Natural killer cell treated with Interleukin-12 subunit alpha and Interleukin-12 subunit beta and Interleukin-15 and Interleukin-18, amount 100 ng/mL, for 72 hours (primary cell): ENCODE results near the gene TOM1L1. TPM values are rescaled to one million over a fixed set of nuclear protein-coding genes. Genes with fewer than 3 reads are reported as not detected.
A peak's percentile ranks its signal among the peaks of the same experiment; 100 is the strongest.
"Not testable (repeated sequence)": the region's sequence is repeated elsewhere in the genome, so short reads cannot be mapped to it uniquely, and the experiment has no call there.

ENCODE experiments used
- ATAC-seq, 2 donors: fragments of 150-1000 bp; cut with Tn5 transposase in 1 of 2; sonication (Bioruptor Pico), chemical (Tn5 transposase) in 1 of 2; 2 replicates each; pipeline ENCODE4 v1.10.0; 2021
- DNase-seq: peaks from one replicate; pipeline ENCODE4 v3.0.0; 2022; ENCODE audit warnings: low spot score
- H3K27ac Mint-ChIP-seq, 2 donors: 1 replicate in 1 of 2; 2 replicates in 1 of 2; pipeline ENCODE4 v1.8.0; 2022; ENCODE audit warnings: mixed read lengths in 2 of 2, mild to moderate bottlenecking in 1 of 2, moderate library complexity in 1 of 2
- H3K27me3 Mint-ChIP-seq, 2 donors: 1 replicate in 1 of 2; 2 replicates in 1 of 2; pipeline ENCODE4 v1.8.0; 2022; ENCODE audit warnings: mixed read lengths in 2 of 2
- H3K36me3 Mint-ChIP-seq: one replicate; pipeline ENCODE4 v1.8.0; 2022; ENCODE audit warnings: mixed read lengths
- H3K4me1 Mint-ChIP-seq, 2 donors: 1 replicate in 1 of 2; 2 replicates in 1 of 2; pipeline ENCODE4 v1.8.0; 2022; ENCODE audit warnings: low read depth in 2 of 2, mixed read lengths in 2 of 2, mild to moderate bottlenecking in 1 of 2
- H3K4me3 Mint-ChIP-seq: one replicate; pipeline ENCODE4 v1.8.0; 2022; ENCODE audit warnings: mixed read lengths
- H3K9me3 Mint-ChIP-seq: 2 replicates; pipeline ENCODE4 v1.8.0; 2022; ENCODE audit warnings: mixed read lengths
- total RNA-seq, 2 donors: library from RNA; stranded (reverse); gene quantifications; one replicate each; pipeline ENCODE4 v1.2.3, GENCODE V29; 2022

The TOM1L1 gene
- total RNA-seq = not detected

GRCh38 chr17:54900457-54901229 lies at the start of gene TOM1L1:
Gene TOM1L1 (plus strand): TSS chr17:54900852. CDS start chr17:54900866, 14 bp downstream.
- Mint-ChIP-seq H3K27ac (no peak within 1 kb of the TSS), H3K4me1 (no peaks in the 10 kb centered on the region)

GRCh38 chr17:54859187-54859586 lies 41.5 kb upstream of the TOM1L1 start:
- H3K4me1 Mint-ChIP-seq = no peaks in the 10 kb centered on the region
- H3K27ac Mint-ChIP-seq = no peak overlapping the region
- H3K9me3 Mint-ChIP-seq = peaks cover 4% of the 10 kb centered on the region
- H3K4me3 Mint-ChIP-seq = no peak overlapping the region
- H3K27me3 Mint-ChIP-seq = peaks cover 0 to 3% of the 10 kb centered on the region in 2 donors
- H3K36me3 Mint-ChIP-seq = no peaks in the 10 kb centered on the region
- ATAC-seq (no peak), DNase-seq (no peak)

More at GRCh38 chr17:54900457-54901229, at the start of gene TOM1L1:
- peaks cover 32 to 38% of the 10 kb centered on the region in 2 donors for H3K27me3 Mint-ChIP-seq
- H3K4me3 Mint-ChIP-seq = no peak within 1 kb of the TSS
- DNase-seq (no peak), ATAC-seq (peak; percentile 52)
- H3K9me3 Mint-ChIP-seq = no peaks in the 10 kb centered on the region
- H3K36me3 Mint-ChIP-seq = no peaks in the 10 kb centered on the region

- Mint-ChIP-seq H3K36me3 (no peaks in the 10 kb centered on the region), H3K4me1 (no peaks in the 10 kb centered on the region), H3K27me3 (peaks cover 5 to 8% of the 10 kb centered on the region in 2 donors), H3K27ac (no peak overlapping the region), H3K9me3 (peaks cover 7% of the 10 kb centered on the region), H3K4me3 (no peak overlapping the region)
- DNase-seq (no peak), ATAC-seq (no peak)
These were observed 39.8 kb upstream of the TOM1L1 start for GRCh38 chr17:54860617-54861470.

- no peak overlapping the region for H3K27ac Mint-ChIP-seq
- peaks cover 5 to 8% of the 10 kb centered on the region in 2 donors for H3K27me3 Mint-ChIP-seq
- peaks cover 7% of the 10 kb centered on the region for H3K9me3 Mint-ChIP-seq
- H3K4me1 Mint-ChIP-seq = no peaks in the 10 kb centered on the region
- DNase-seq (no peak), ATAC-seq (no peak)
- no peaks in the 10 kb centered on the region for H3K36me3 Mint-ChIP-seq
- no peak overlapping the region for H3K4me3 Mint-ChIP-seq
These were observed 39.1 kb upstream of the TOM1L1 start for GRCh38 chr17:54861471-54861983.

- H3K4me3 Mint-ChIP-seq = no peak overlapping the region
- H3K9me3 Mint-ChIP-seq = peaks cover 7% of the 10 kb centered on the region
- H3K4me1 Mint-ChIP-seq = no peaks in the 10 kb centered on the region
- ATAC-seq (no peak), DNase-seq (no peak)
- no peaks in the 10 kb centered on the region for H3K36me3 Mint-ChIP-seq
- H3K27me3 Mint-ChIP-seq = peaks cover 5 to 8% of the 10 kb centered on the region in 2 donors
- H3K27ac Mint-ChIP-seq = no peak overlapping the region
These were observed 37.5 kb upstream of the TOM1L1 start for GRCh38 chr17:54863176-54863575.

- no peak for DNase-seq
- no peaks in the 10 kb centered on the region for H3K36me3 Mint-ChIP-seq
- H3K27ac Mint-ChIP-seq = no peak overlapping the region
These were observed 36.6 kb upstream of the TOM1L1 start for GRCh38 chr17:54864070-54864469.

GRCh38 chr17:54864636-54865356 lies 35.9 kb upstream of the TOM1L1 start:
- no peak for ATAC-seq
- Mint-ChIP-seq H3K27ac (no peak overlapping the region), H3K4me3 (no peak overlapping the region)

More at GRCh38 chr17:54864070-54864469, 36.6 kb upstream of the TOM1L1 start:
- H3K4me3 Mint-ChIP-seq = no peak overlapping the region
- no peaks in the 10 kb centered on the region for H3K4me1 Mint-ChIP-seq
- H3K9me3 Mint-ChIP-seq = peaks cover 7% of the 10 kb centered on the region
- no peak for ATAC-seq
- peaks cover 5 to 13% of the 10 kb centered on the region in 2 donors for H3K27me3 Mint-ChIP-seq

GRCh38 chr17:54867634-54868033 lies 33.0 kb upstream of the TOM1L1 start:
- DNase-seq (no peak), ATAC-seq (no peak)
- Mint-ChIP-seq H3K4me3 (no peak overlapping the region), H3K9me3 (peaks cover 4% of the 10 kb centered on the region), H3K27me3 (peaks cover 2 to 25% of the 10 kb centered on the region in 2 donors), H3K27ac (no peak overlapping the region), H3K36me3 (no peaks in the 10 kb centered on the region), H3K4me1 (no peaks in the 10 kb centered on the region)

More at GRCh38 chr17:54864636-54865356, 35.9 kb upstream of the TOM1L1 start:
- Mint-ChIP-seq H3K36me3 (no peaks in the 10 kb centered on the region), H3K27me3 (peaks cover 5 to 13% of the 10 kb centered on the region in 2 donors), H3K4me1 (no peaks in the 10 kb centered on the region), H3K9me3 (peaks cover 7% of the 10 kb centered on the region)
- DNase-seq = no peak

- ATAC-seq (no peak), DNase-seq (no peak)
- Mint-ChIP-seq H3K27ac (no peak overlapping the region), H3K27me3 (peaks cover 0 to 22% of the 10 kb centered on the region in 2 donors), H3K36me3 (no peaks in the 10 kb centered on the region), H3K9me3 (no peaks in the 10 kb centered on the region), H3K4me1 (no peaks in the 10 kb centered on the region), H3K4me3 (no peak overlapping the region)
These were observed 29.9 kb upstream of the TOM1L1 start for GRCh38 chr17:54870671-54871175.

- not testable (repeated sequence) for H3K4me1 Mint-ChIP-seq, DNase-seq, H3K4me3 Mint-ChIP-seq, H3K27ac Mint-ChIP-seq, H3K36me3 Mint-ChIP-seq, H3K9me3 Mint-ChIP-seq, ATAC-seq
- H3K27me3 Mint-ChIP-seq = peaks cover 7 to 24% of the 10 kb centered on the region in 2 donors
These were observed 24.7 kb upstream of the TOM1L1 start for GRCh38 chr17:54875906-54876305.

GRCh38 chr17:54876656-54877195 lies 23.9 kb upstream of the TOM1L1 start:
- peaks cover 7 to 23% of the 10 kb centered on the region in 2 donors for H3K27me3 Mint-ChIP-seq
- DNase-seq (no peak), ATAC-seq (no peak)
- no peaks in the 10 kb centered on the region for H3K36me3 Mint-ChIP-seq
- no peak overlapping the region for H3K4me3 Mint-ChIP-seq
- no peak overlapping the region for H3K27ac Mint-ChIP-seq
- H3K9me3 Mint-ChIP-seq = peaks cover 9% of the 10 kb centered on the region
- no peaks in the 10 kb centered on the region for H3K4me1 Mint-ChIP-seq

GRCh38 chr17:54881255-54881972 lies 19.2 kb upstream of the TOM1L1 start:
- ATAC-seq (no peak), DNase-seq (no peak)
- peaks cover 7 to 14% of the 10 kb centered on the region in 2 donors for H3K27me3 Mint-ChIP-seq
- no peak overlapping the region for H3K27ac Mint-ChIP-seq
- no peak overlapping the region for H3K4me3 Mint-ChIP-seq
- no peaks in the 10 kb centered on the region for H3K36me3 Mint-ChIP-seq
- no peaks in the 10 kb centered on the region for H3K4me1 Mint-ChIP-seq
- H3K9me3 Mint-ChIP-seq = peaks cover 9% of the 10 kb centered on the region
